ENCODE data around the gene DPH6.

The DPH6 gene

GRCh38 chr15:35540885-35541284 is 5.1 kb downstream of the DPH6 start:
- DNase-seq (ENCODE audit: low read depth) = no peak

GRCh38 chr15:35540021-35540420 is 5.9 kb downstream of the DPH6 start:
- no peak for DNase-seq (ENCODE audit: low read depth)

GRCh38 chr15:35535365-35535916 is 10.5 kb downstream of the DPH6 start:
- DNase-seq (ENCODE audit: low read depth) = no peak

- DNase-seq (ENCODE audit: low read depth) = no peak
These were observed 12.5 kb downstream of the DPH6 start for GRCh38 chr15:35533130-35534110.

- no peak for DNase-seq (ENCODE audit: low read depth)
These were observed 15.3 kb downstream of the DPH6 start for GRCh38 chr15:35530698-35531097.

GRCh38 chr15:35529784-35530183 is 16.2 kb downstream of the DPH6 start:
- DNase-seq (ENCODE audit: low read depth) = no peak

- DNase-seq (ENCODE audit: low read depth) = no peak
These were observed 23.9 kb downstream of the DPH6 start for GRCh38 chr15:35522061-35522460.

GRCh38 chr15:35519541-35520149 is 26.3 kb downstream of the DPH6 start:
- DNase-seq (ENCODE audit: low read depth) = no peak

GRCh38 chr15:35519052-35519451 is 26.9 kb downstream of the DPH6 start:
- DNase-seq (ENCODE audit: low read depth) = no peak

GRCh38 chr15:35514759-35515158 is 31.2 kb downstream of the DPH6 start:
- DNase-seq (ENCODE audit: low read depth) = no peak

GRCh38 chr15:35507932-35508638 is 37.9 kb downstream of the DPH6 start:
- DNase-seq (ENCODE audit: low read depth) = no peak

GRCh38 chr15:35506272-35506870 is 39.6 kb downstream of the DPH6 start:
- DNase-seq (ENCODE audit: low read depth) = no peak

- DNase-seq (ENCODE audit: low read depth) = no peak
These were observed 40.2 kb downstream of the DPH6 start for GRCh38 chr15:35505809-35506208.

- no peak for DNase-seq (ENCODE audit: low read depth)
These were observed 40.8 kb downstream of the DPH6 start for GRCh38 chr15:35505141-35505540.

GRCh38 chr15:35499723-35500122 is 46.2 kb downstream of the DPH6 start:
- DNase-seq (ENCODE audit: low read depth) = no peak

- DNase-seq (ENCODE audit: low read depth) = no peak
These were observed 49.4 kb downstream of the DPH6 start for GRCh38 chr15:35496585-35496984.

GRCh38 chr15:35495080-35495479 is 50.9 kb downstream of the DPH6 start:
- no peak for DNase-seq (ENCODE audit: low read depth)

- DNase-seq (ENCODE audit: low read depth) = no peak
These were observed 54.0 kb downstream of the DPH6 start for GRCh38 chr15:35491999-35492398.

- DNase-seq (ENCODE audit: low read depth) = no peak
These were observed 54.8 kb downstream of the DPH6 start for GRCh38 chr15:35491173-35491572.

- DNase-seq (ENCODE audit: low read depth) = no peak
These were observed 55.5 kb downstream of the DPH6 start for GRCh38 chr15:35490511-35490910.

GRCh38 chr15:35487417-35487816 is 58.5 kb downstream of the DPH6 start:
- no peak for DNase-seq (ENCODE audit: low read depth)

- no peak for DNase-seq (ENCODE audit: low read depth)
These were observed 59.7 kb downstream of the DPH6 start for GRCh38 chr15:35486296-35486695.
